ENCODE data around the gene LAMA5.
A peak's percentile ranks its signal among the peaks of the same experiment; 100 is the strongest.

The LAMA5 gene

GRCh38 chr20:62299666-62300236, 67.4 kb downstream of the LAMA5 start:
- FAIRE-seq: no peak
- DNase-seq (ENCODE audit: extremely low spot score, insufficient read length, low read depth): no peak

GRCh38 chr20:62298577-62299249, 68.4 kb downstream of the LAMA5 start:
- no peak for DNase-seq (ENCODE audit: extremely low spot score, insufficient read length, low read depth)
- no peak for FAIRE-seq

GRCh38 chr20:62297449-62298227, 69.5 kb downstream of the LAMA5 start:
- DNase-seq (ENCODE audit: extremely low spot score, insufficient read length, low read depth): no peak
- no peak for FAIRE-seq

- no peak for DNase-seq (ENCODE audit: extremely low spot score, insufficient read length, low read depth)
- FAIRE-seq: no peak
These were observed 70.2 kb downstream of the LAMA5 start for GRCh38 chr20:62296724-62297448.

- peak; percentile 37 for DNase-seq (ENCODE audit: extremely low spot score, insufficient read length, low read depth)
- peak; percentile 71 for FAIRE-seq
These were observed 72.6 kb downstream of the LAMA5 start for GRCh38 chr20:62294516-62294915.

- DNase-seq (ENCODE audit: extremely low spot score, insufficient read length, low read depth) (no peak), FAIRE-seq (no peak)
These were observed 73.2 kb downstream of the LAMA5 start for GRCh38 chr20:62293946-62294345.

- FAIRE-seq (no peak), DNase-seq (ENCODE audit: extremely low spot score, insufficient read length, low read depth) (no peak)
These were observed 73.9 kb downstream of the LAMA5 start for GRCh38 chr20:62293111-62293784.

- FAIRE-seq (no peak), DNase-seq (ENCODE audit: extremely low spot score, insufficient read length, low read depth) (no peak)
These were observed 75.0 kb downstream of the LAMA5 start for GRCh38 chr20:62292108-62292507.

- no peak for FAIRE-seq
- DNase-seq (ENCODE audit: extremely low spot score, insufficient read length, low read depth): no peak
These were observed 75.7 kb downstream of the LAMA5 start for GRCh38 chr20:62291251-62292066.

GRCh38 chr20:62289898-62290297, 77.2 kb downstream of the LAMA5 start:
- DNase-seq (ENCODE audit: extremely low spot score, insufficient read length, low read depth) (no peak), FAIRE-seq (no peak)

GRCh38 chr20:62289131-62289530, 78.0 kb downstream of the LAMA5 start:
- FAIRE-seq (no peak), DNase-seq (ENCODE audit: extremely low spot score, insufficient read length, low read depth) (no peak)

- FAIRE-seq: no peak
- DNase-seq (ENCODE audit: extremely low spot score, insufficient read length, low read depth): no peak
These were observed 78.5 kb downstream of the LAMA5 start for GRCh38 chr20:62288535-62289105.

- DNase-seq (ENCODE audit: extremely low spot score, insufficient read length, low read depth): no peak
- FAIRE-seq: no peak
These were observed 79.2 kb downstream of the LAMA5 start for GRCh38 chr20:62287759-62288534.

GRCh38 chr20:62287129-62287528, 80.0 kb downstream of the LAMA5 start:
- FAIRE-seq (no peak), DNase-seq (ENCODE audit: extremely low spot score, insufficient read length, low read depth) (no peak)

- FAIRE-seq: no peak
- no peak for DNase-seq (ENCODE audit: extremely low spot score, insufficient read length, low read depth)
These were observed 80.5 kb downstream of the LAMA5 start for GRCh38 chr20:62286493-62287064.

GRCh38 chr20:62285722-62286121, 81.4 kb downstream of the LAMA5 start:
- DNase-seq (ENCODE audit: extremely low spot score, insufficient read length, low read depth): no peak
- FAIRE-seq: no peak

GRCh38 chr20:62285151-62285550, 82.0 kb downstream of the LAMA5 start:
- no peak for DNase-seq (ENCODE audit: extremely low spot score, insufficient read length, low read depth)
- FAIRE-seq: no peak

- no peak for FAIRE-seq
- DNase-seq (ENCODE audit: extremely low spot score, insufficient read length, low read depth): no peak
These were observed 82.7 kb downstream of the LAMA5 start for GRCh38 chr20:62284448-62284847.
